D721Med (cell line): ENCODE data around the gene RBBP8.

ENCODE experiments used
- DNase-seq: peaks from one replicate; pipeline ENCODE4 v3.0.0; 2011; ENCODE audit warnings: low spot score; ENCODE audit not compliant: insufficient read length
- FAIRE-seq: peaks from 2 replicates; lab custom pipeline; 2011; peaks lifted over from hg19 to GRCh38; lab: Jason Lieb, UNC
- TF ChIP-seq, protein P1 (sequence below): IDR thresholded peaks from 2 replicates; pipeline ENCODE4 v1.5.1; 2012; ENCODE audit warnings: mild to moderate bottlenecking, control low read depth; ENCODE audit not compliant: insufficient read depth; ENCODE audit errors: missing control alignments

RBBP8 gene

DNA sequence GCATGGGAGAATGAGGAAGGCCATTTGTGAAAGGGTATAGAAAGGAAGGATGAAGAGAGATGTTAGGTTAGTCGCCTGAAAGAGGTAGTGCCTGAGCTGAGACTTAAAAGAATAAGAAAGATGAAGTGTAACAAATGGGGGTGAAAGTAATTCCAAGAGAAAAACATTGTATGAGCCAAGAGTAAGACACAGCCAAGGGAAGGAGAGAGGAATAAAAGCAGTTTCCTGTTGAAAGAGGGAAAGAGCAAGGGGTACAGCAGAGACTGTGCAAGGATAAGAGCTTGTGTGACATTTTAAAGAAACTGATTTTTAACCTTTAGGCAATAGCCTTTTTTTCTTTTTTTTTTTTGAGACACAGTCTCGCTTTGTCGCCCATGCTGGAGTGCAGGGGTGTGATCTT is 4.8 kb upstream of the RBBP8 start:
- FAIRE-seq (no peak), DNase-seq (no peak)
- TF ChIP-seq, protein P1, sequence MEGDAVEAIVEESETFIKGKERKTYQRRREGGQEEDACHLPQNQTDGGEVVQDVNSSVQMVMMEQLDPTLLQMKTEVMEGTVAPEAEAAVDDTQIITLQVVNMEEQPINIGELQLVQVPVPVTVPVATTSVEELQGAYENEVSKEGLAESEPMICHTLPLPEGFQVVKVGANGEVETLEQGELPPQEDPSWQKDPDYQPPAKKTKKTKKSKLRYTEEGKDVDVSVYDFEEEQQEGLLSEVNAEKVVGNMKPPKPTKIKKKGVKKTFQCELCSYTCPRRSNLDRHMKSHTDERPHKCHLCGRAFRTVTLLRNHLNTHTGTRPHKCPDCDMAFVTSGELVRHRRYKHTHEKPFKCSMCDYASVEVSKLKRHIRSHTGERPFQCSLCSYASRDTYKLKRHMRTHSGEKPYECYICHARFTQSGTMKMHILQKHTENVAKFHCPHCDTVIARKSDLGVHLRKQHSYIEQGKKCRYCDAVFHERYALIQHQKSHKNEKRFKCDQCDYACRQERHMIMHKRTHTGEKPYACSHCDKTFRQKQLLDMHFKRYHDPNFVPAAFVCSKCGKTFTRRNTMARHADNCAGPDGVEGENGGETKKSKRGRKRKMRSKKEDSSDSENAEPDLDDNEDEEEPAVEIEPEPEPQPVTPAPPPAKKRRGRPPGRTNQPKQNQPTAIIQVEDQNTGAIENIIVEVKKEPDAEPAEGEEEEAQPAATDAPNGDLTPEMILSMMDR: no peak

GRCh38 chr18:22930089-22930713 is 2.9 kb upstream of the RBBP8 start:
- DNase-seq (peak; percentile 28), FAIRE-seq (peak; percentile 86)
- TF ChIP-seq, protein P1: peak; percentile 74

DNA sequence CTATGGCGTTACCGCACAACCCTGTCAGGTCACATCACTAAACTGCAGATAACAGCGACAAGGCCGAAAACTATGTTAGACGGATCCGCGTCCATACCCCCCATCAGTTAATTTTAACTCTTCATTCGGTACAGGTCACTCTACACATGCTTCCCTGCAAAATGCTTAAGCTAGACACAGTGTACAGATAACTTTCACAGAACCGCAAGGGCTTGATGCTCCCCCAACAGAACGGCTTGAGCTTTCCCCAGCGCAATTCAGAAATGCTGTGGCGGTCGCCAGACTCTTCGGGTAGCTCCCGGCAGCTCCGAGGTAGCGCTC is 283 bp upstream of the RBBP8 start:
- TF ChIP-seq, protein P1: no peak
- FAIRE-seq (no peak), DNase-seq (no peak)

- no peak for FAIRE-seq
- no peak for DNase-seq
Measured at GRCh38 chr18:22933966-22934423, 867 bp downstream of the RBBP8 start.

GRCh38 chr18:22934789-22935188 is 1.7 kb downstream of the RBBP8 start:
- TF ChIP-seq, protein P1: no peak
- no peak for FAIRE-seq
- no peak for DNase-seq

More at GRCh38 chr18:22933966-22934423, 867 bp downstream of the RBBP8 start:
- TF ChIP-seq, protein P1: no peak

GRCh38 chr18:22935431-22935830 is 2.3 kb downstream of the RBBP8 start:
- no peak for DNase-seq
- TF ChIP-seq, protein P1: no peak
- peak; percentile 29 for FAIRE-seq

DNA sequence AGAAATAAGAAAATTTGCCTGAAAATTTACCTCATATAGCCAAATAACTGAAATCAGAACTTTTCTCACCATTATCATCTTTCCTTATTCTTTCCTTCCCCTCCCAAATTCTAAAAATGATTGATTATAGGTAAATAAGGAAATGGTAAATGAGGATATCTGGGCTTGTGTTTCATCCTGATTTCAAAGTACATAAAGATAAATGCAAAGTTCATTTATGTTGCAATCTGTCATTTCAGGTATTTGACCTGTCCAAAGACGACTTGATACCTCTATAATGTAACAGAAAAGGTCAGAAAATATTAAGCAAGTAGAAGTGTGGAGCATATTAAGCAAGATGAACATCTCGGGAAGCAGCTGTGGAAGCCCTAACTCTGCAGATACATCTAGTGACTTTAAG is 3.4 kb downstream of the RBBP8 start:
- no peak for FAIRE-seq
- TF ChIP-seq, protein P1: no peak
- DNase-seq: no peak
